NCI-H2107 treated with DMSO at 0.1 percent for 48 hours (cell line): ENCODE results near the gene ANKK1.

Experiments
- DNase-seq: peaks from one replicate; lab custom pipeline; 2025; ENCODE audit not compliant: unreplicated experiment; lab: John Stamatoyannopoulos, UW

ANKK1 gene

DNA sequence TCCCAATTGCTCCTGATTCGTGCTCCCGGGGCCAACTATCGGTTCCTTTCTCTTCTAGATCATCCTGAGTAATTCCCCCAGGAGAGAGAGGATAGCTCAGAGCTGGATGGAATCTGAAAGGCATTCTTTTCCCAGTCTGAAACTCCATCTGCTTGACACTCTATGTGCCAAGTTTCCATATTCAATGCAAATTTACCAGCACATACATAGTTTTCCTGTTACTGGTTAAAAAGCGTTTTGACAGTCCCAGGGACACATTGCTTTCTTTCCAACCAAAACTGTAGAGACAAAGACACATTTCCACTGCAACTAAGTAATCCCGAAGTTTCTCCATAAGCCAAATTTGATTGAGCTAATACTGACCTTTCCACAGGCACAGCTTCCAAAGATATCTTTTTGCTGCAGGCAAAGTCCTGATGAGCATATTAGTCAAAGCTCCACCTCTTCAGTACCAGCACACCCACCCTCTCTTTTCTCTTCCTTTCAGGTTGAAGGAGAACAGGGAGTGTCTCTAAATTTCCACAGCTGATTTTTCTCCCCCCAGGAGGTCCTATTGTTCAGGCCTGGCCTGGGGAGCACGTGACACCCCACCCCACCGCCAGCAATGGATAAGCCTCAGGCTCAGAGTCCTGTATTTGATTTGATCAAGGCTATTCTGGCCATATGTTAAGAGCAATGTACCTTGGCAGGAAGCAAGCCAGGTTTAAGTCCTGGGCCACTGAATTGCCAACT, 9.7 kb upstream of the ANKK1 start:
- no peak for DNase-seq

DNA sequence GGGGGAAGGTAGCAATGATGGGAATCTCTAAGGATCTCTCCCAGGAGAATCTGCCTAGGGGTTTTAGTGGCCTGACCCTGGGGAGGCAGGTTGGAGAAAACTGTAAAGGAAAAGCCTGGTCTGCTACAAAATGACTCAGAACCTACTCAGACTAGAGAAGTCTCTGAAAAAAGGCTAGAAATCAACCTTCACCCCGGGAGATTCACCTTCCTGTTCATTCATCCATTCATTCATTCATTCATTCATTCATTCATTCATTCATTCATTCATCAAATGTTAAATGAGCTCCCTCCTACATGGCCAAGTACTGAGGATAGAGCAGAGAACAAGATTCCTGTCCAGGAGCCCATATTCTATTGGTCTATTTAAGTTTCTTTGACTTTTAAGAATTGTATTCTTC, 8.9 kb upstream of the ANKK1 start:
- DNase-seq = no peak

DNA sequence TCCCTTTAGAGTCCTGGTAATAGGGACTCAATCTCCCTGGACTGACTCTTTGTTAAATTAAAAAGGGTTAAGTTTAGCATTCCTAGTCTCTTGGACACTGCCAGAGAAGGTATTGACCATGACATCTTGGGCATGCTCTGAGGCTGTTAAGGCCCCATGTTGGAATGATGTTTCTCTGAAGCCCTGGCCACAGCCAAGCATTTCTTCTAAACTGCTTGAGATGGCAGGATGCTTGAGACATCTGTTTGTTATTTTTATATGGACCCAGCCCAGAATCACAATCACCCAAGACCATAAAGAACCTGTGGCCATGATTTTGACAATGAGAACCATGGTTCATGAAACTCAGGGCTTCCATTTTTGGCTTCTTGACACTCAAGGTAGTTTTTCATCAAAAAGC, 5.5 kb upstream of the ANKK1 start:
- DNase-seq = no peak

DNA sequence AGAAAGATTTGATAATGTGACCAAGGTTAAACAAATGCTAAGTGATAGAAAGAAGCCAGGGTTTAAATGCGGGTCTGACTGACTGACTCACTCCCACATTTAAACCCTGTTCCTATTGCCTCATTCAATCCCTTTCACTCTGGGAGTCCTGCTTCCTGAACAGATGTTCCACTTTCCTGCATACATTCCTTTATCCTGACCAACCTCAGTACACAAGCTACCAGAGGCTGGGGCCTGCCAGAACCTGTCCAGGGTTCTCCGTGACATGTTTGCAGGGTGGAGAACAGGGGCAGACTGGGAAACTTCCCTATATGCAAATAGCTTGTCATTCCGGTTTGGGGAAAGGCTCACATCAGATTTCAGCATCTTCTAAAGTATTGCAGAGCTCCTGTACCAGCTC, 3.0 kb upstream of the ANKK1 start:
- DNase-seq = no peak

DNA sequence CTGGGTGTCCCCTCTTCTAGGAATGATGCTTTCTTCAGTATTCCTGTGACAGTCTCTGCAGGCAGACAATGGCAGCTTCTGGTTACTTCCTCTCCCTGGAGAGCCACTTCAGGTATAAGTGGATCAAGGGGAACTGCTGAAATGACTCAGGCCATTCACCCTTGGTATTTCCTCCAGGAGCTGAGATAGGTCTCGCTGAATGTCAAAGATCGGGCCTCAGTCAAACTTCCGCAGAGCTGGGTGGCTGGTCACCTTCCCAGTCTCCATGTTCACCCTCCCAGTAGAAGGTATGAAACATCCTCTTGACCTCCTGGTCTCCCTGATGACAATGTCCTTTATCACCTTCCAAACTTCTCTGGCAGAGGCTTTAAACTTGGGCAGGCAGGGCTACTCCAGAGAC, 1.8 kb upstream of the ANKK1 start:
- DNase-seq = no peak

DNA sequence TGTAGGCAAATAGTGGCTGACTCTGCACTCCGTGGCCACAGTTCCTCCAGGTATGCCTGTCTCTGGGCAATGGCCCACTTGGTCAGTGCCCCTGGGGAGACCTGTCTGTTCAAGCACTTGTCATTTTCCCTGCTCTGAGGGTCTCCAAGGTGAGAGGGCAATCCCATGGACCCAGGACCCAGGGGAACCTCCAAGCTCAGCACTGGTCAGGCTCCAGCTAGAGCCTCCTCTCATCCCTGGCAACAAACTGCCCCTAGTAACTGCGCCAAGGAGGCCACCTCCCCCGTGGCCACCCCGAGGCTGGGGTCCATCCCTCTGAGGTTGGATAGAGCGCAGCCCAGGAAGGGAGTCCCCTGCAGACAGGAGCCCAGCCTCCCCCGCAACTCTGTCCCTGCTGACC, 713 bp upstream of the ANKK1 start:
- no peak for DNase-seq

DNA sequence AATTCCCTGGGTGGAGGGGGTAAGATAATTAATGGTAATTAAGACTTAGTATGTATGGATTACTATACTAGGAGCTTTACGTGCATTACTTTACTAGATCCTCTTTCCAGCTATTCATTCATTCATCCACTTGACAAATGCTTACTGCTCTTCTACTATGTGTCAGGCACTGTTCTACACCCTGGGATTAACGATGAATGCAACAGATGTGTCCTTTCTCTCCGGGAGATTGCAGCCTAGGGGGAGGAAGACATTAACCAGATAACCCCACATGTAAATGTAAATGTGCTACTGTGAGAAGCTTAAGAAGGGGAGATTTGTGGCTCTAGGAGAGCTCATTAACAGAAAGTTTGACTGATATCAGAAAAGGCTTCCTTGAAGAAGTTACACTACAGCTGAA, 1.7 kb downstream of the ANKK1 start:
- DNase-seq = no peak

DNA sequence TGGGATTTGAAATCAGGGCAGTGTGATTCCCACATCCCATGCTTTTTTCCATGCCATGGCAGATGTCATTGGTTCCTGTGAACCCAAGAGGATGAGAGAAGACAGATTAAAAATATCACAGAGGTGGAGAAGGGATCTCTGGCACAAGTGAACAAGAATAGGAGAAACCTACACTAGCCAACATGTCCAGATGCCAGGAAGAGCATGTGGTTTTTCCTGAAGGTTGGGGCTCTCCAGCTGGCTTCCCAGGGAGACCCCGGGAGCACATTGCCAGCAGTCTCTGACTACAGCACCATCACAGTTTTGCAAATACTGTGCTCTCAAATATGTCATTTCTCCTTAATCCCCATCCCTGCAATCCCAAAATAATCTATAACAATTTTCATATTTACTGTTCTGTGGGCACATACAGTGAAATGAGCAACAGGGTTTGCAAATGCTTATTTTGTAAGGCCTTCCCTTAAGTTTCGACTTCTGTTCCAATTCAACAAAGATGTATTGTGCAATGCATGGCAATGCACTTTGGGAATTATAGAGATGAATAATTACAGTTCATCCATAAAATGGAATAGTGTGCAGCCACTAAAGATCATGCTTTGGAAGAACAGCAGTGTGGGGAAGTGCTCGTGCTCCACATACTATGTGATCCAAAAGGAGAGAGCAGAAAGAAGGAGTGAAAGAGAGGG, 4.8 kb downstream of the ANKK1 start:
- DNase-seq = no peak

DNA sequence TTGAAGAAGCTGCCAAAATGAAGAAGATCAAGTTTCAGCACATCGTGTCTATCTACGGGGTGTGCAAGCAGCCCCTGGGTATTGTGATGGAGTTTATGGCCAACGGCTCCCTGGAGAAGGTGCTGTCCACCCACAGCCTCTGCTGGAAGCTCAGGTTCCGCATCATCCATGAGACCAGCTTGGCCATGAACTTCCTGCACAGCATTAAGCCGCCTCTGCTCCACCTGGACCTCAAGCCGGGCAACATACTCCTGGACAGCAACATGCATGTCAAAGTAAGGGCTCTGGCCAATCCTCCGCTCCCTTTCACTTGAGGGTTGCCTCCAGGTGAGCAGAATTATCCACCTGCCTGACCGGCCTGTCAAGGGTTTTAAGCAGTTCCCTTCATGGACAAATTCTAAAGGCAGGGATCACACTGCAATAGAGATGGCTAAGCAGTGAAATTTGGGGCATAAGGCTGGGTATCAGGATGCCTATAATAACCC, 6.0 kb downstream of the ANKK1 start:
- DNase-seq = no peak

DNA sequence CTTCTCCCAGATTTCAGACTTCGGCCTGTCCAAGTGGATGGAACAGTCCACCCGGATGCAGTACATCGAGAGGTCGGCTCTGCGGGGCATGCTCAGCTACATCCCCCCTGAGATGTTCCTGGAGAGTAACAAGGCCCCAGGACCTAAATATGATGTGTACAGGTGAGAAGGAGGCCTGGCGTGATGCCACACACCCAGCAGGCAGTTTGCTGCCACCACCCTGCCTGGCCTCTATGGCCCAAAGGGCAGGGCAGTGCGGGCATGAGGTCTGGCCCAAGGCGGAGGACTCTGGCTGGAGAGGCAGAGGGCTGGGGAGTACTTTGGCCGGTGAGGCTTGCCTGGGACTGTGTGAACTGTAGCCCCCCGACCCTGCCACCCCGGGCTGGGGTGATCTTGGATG, 7.3 kb downstream of the ANKK1 start:
- no peak for DNase-seq

DNA sequence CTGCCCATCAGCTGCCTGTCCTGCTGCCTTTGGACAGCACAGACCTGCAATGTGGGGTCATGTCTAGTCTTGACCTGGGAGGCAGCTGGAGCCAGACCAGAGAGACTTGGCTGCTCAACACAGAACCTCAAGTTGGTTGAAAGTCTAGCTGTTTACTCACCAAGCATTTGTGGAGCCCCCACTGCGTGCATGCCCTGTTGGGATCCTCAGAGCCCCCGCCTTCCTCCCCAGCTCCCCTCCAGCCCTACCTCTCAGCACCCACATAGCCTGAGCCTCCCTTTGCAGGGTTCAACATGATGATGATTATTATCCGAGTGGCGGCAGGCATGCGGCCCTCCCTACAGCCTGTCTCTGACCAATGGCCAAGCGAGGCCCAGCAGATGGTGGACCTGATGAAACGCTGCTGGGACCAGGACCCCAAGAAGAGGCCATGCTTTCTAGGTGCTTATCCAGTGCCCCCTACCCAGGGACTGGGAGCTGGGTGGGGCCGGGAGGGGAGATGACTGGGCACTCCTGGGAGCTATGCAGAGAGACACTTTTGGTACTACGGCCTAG, 8.3 kb downstream of the ANKK1 start:
- no peak for DNase-seq

DNA sequence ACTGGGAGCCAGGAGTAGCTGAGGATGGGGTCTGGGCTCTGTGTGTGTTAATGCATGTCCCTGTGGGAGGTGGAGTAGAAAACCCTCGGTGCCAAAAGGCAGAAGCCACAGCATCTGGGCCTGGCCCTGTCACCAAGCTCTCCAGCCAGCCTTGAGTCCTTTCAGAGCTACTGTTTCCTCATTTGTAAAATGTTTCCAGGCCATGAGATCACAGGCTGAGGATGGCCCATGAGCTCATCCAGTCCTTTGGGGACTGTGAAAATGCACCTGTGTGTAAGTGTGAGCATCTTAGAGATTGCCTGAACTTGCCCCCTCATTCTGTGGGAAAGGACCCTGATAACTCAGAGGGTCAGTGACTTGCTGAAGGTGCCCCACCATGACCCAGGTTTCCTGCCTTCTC, 9.1 kb downstream of the ANKK1 start:
- no peak for DNase-seq

DNA sequence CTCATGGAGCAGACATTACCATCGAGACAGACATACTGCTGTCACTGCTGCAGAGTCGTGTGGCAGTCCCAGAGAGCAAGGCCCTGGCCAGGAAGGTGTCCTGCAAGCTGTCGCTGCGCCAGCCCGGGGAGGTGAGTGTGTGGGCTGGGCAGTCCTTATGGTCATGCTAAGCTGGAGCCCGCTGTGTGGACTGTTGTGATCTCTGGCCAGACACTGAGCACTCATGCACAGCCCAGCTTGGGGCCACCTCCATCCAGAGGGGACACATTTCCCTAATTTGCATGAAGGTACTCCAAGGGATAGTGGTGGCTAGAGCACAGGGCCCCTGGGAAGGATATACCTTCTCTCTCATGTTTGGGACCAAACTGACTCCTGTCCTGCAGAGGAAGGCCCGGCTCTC, 9.6 kb downstream of the ANKK1 start:
- no peak for DNase-seq

DNA sequence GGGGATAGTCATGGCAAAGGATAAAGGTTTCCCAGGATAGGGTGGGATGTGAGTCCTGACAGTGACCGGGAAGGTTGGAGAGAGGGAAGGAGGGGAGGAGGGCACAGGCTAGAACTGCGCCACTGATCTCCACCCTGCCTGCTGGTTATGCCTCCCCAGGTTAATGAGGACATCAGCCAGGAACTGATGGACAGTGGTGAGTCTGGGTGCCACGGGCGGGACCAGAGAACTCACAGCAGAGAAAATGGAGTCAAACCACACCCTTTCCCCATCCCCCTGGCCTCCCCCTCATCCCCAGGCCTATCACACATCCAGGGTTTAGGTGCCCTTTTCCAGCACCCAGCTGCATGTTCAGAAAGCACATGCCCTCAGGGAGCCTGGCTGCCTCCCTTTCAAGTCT, 10.2 kb downstream of the ANKK1 start:
- no peak for DNase-seq

DNA sequence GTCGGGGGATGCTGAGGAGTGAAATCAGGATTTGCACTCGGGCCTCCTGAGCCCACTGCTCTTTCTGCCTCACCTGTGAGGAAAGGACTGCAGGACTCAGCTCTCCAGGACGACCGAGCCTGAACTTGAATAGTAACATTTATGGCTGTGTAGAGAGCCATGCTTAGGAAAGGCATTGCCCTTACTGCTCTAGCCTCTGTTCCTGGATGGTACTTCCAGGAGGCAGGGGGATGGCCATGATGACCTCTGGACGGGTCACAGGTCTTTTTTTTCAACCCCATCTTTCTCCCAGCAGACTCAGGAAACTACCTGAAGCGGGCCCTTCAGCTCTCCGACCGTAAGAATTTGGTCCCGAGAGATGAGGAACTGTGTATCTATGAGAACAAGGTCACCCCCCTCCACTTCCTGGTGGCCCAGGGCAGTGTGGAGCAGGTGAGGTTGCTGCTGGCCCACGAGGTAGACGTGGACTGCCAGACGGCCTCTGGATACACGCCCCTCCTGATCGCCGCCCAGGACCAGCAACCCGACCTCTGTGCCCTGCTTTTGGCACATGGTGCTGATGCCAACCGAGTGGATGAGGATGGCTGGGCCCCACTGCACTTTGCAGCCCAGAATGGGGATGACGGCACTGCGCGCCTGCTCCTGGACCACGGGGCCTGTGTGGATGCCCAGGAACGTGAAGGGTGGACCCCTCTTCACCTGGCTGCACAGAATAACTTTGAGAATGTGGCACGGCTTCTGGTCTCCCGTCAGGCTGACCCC, 11.3 kb downstream of the ANKK1 start:
- no peak for DNase-seq

DNA sequence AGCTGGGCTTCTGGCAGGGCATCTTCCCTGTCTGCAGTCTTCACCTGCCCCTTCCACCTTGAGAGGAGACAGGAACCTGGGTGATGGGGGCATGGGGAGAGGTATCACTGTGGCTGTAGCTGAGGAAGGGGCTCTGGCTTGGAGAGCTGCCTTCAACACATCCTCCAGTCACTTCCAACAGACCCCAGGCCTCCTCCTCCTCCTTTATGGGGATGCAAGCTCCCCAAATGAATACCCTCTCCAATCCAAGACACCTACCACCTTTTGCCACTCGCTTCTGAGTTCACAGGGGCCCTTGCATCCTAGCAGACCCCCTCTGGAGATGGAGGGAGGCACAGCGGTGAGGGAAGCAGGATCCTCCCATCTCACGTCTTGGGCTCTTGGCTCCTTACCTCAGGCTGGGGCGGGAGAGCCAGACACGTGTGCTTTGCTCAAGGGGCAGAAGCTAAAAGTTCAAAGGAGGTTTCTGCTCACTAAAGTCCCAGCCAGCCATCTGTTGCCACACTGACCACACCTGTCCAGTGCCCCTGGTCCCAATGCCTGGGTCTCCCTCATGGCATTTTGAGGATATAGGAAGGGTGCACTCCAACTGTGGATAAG, 13.2 kb downstream of the ANKK1 start:
- DNase-seq = no peak

DNA sequence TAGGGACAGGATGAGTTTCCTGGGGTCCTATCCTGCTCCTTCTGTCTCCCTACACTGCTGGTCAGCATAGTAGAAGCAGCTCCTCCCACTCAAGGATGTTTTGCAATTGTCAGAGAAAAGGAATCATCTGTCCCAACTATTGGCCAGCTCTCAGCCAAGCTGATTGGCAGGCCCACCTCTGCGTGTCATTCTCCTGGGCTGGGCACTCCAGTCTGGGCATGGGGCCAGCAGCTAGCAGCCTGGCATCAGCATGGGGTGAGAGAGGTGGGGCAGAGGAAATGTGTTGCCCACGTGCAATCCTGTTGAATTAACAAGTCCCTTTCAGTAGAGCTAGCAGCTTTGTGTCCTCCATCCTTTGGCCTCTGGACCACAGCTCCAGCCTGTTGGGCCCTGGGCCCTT, 14.1 kb downstream of the ANKK1 start:
- DNase-seq = peak; percentile 81

DNA sequence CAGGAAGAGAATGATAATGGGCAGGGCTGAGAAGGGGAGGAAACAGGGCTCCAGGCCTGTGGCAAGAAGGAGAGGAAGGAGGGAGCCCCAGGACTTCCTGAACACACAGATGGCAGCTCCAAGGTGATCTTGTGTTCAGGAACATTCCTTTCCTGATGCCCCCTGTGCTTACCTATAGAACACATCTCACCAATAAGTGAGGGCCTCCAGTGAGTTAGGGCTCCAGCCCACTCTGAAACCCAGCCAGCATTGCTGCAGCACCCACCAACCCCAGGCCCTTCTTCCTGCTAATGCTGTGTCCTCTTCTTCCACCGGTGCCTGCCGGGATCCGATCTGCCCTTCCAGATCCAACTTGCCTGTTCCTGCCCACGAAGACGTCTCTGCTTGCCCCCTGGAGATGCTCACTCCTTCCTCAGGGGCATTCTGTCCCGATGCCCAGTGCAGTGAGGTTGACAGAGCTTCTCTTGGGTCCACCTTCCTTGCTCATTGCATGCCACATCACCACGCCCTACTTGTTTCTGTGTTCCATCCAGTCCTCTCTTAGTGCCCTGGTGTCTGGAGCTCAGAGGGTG, 17.4 kb downstream of the ANKK1 start:
- DNase-seq = no peak

DNA sequence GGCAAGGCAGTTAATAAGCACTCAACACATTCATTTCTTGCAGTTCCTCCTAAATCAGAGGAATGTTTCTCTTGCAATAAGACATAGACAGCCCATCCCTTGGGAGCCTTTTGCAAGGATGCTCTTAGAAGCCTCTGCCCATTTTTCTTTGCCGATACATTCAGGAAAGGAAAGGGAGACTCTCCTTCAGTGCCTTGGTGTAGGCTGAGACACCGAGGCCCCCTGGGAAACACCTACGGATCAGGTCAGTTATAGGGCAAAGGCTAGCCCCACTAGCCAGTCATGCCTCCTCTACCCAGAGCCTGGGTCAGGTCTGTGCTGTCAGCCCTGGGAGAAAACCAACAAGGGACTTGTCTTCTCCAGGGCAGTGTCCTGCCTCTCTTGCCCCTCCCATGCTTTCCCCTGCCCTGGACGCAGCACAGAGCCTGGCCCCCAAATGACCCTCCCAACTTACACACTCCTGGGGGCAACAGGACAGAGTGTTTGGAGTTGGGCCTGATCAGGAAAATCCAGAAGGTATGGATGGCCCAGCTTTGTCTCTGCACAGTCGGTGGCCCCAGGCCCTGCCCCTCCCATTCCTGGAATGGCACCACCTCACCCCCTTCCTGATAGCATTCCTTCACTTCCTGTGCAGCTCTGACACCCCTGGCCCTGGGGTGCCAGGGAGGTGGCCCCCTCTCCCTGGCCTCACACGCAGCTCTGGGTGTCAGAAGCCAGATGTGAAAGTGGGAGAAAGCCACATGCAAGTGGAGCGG, 18.3 kb downstream of the ANKK1 start:
- no peak for DNase-seq

DNA sequence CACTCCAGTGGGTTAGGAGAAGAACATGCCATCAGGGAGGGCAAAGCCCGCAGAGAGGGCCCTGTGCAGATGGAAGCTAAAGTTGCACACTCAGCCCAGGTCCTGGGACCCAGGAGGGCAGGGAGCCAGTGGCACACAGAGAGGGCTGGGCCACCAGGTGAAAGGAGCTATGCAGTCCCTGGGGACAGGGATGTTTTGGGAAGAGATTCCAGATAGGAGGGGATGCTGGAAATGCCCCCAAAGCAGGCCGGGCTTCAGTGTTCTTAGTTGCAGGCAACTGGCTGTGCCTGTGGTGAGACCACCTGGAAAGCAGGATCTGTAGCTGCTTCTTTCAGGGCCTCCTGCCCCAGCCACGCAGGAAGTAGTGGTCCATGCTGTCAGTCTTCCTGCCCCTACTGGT, 19.6 kb downstream of the ANKK1 start:
- DNase-seq = no peak
